Lower leg skin (tissue), 4 donors: ENCODE measurements around the gene RGS9. TPM values are rescaled to one million over a fixed set of nuclear protein-coding genes. Genes with fewer than 3 reads are reported as not detected.

Experiments
- DNase-seq, 2 donors: peaks; one replicate each; pipeline ENCODE4 v3.0.0-alpha.2; 2019; ENCODE audit warnings: low spot score in 2 of 2
- H3K4me3 ChIP-seq: fragments of 200-600 bp; sonication (generic); 2 replicates; pipeline ENCODE4 v1.5.1; 2017; ENCODE audit warnings: mild to moderate bottlenecking, low read depth; ENCODE audit not compliant: poor library complexity, severe bottlenecking
- POLR2A ChIP-seq, 2 donors: fragments of 450-650 bp; IDR thresholded peaks; one replicate each; pipeline ENCODE4 v1.6.1; 2016 to 2017; ENCODE audit warnings: antibody characterized with exemption in 2 of 2, mild to moderate bottlenecking in 1 of 2, moderate library complexity in 1 of 2
- WGBS, 2 donors: methylation state at CpG; one replicate each; pipeline ENCODE4 v1.1.5; 2018; 5-methylcytosine and 5-hydroxymethylcytosine counted together
- intact Hi-C: fragments of 100-400 bp; cut with DNase I; formaldehyde crosslinking; loops from one replicate; pipeline ENCODE4 v1.15.0; 2023; ENCODE audit warnings: low total_unique reads
- total RNA-seq, 4 donors: library from RNA; depleted of rRNA; stranded (reverse); fragments of >200 nt; gene quantifications; one replicate each; pipeline ENCODE4 v1.1.0, GENCODE V29; 2016
- TF ChIP-seq, protein P1 (sequence below), 3 donors: fragments of 450-650 bp; IDR thresholded peaks; one replicate each; pipeline ENCODE4 v1.5.1; 2016; ENCODE audit warnings: antibody characterized with exemption in 3 of 3, mild to moderate bottlenecking in 3 of 3, moderate library complexity in 2 of 3

The RGS9 gene
- total RNA-seq, 4 donors from 2014 or later = 1.4 to 8.9 (median 4.6) TPM

DNA sequence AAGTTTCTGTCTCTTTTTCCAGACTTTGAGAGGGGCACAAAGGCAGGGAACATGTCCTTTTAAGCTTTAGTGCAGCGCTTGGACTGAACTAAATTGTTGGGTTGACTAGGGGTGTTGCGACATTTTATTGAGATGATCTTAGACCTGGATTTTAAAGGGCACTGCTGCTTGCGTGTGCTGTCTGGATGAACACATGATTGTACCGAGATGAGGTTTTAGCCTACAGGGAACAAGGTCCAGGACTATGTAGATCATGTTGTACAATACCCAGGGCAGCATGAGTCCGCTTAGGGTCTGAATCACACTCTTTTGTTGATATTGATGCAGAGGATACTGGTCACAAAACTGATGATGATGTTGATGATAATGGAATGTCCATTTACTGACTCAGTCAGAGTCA is 5.2 kb upstream of the RGS9 start:
- intact Hi-C loops = no loop called here

DNA sequence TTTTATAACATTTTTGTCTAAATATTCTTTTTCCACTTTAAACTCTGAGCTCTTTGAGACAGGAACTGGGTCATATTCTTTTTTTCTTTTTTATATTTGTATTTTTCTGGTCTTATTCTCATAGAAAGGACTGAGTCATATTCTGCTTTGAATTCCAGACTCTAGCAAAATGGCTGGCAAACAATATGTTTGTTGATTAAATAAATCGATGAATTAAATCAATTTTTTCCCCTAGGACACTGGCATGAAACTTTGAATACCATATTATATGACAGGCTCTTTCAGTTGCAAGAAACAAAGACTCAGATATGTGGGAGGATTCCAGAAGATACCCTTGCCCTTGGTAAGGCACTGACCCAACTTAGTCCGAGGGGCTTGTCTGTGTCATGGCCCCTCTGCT is 3.1 kb upstream of the RGS9 start:
- TF ChIP-seq POLR2A (IDR thresholded peaks at IDR 0.05) = no peak
- TF ChIP-seq, protein P1, sequence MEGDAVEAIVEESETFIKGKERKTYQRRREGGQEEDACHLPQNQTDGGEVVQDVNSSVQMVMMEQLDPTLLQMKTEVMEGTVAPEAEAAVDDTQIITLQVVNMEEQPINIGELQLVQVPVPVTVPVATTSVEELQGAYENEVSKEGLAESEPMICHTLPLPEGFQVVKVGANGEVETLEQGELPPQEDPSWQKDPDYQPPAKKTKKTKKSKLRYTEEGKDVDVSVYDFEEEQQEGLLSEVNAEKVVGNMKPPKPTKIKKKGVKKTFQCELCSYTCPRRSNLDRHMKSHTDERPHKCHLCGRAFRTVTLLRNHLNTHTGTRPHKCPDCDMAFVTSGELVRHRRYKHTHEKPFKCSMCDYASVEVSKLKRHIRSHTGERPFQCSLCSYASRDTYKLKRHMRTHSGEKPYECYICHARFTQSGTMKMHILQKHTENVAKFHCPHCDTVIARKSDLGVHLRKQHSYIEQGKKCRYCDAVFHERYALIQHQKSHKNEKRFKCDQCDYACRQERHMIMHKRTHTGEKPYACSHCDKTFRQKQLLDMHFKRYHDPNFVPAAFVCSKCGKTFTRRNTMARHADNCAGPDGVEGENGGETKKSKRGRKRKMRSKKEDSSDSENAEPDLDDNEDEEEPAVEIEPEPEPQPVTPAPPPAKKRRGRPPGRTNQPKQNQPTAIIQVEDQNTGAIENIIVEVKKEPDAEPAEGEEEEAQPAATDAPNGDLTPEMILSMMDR (IDR thresholded peaks at IDR 0.05) = no peak
- H3K4me3 ChIP-seq = no peak overlapping the region
- intact Hi-C loops = no loop called here
- no peak for DNase-seq
- 84 to 91% methylated on average over 2 of the region's 2 CpGs for WGBS, 2 donors

More for the DNA sequence above, 5.2 kb upstream of the RGS9 start:
- 91 to 94% methylated on average over 5 of the region's 5 CpGs for WGBS, 2 donors
- DNase-seq = no peak
- TF ChIP-seq POLR2A (IDR thresholded peaks at IDR 0.05) = no peak
- TF ChIP-seq, protein P1 (IDR thresholded peaks at IDR 0.05) = no peak
- H3K4me3 ChIP-seq = no peak overlapping the region

DNA sequence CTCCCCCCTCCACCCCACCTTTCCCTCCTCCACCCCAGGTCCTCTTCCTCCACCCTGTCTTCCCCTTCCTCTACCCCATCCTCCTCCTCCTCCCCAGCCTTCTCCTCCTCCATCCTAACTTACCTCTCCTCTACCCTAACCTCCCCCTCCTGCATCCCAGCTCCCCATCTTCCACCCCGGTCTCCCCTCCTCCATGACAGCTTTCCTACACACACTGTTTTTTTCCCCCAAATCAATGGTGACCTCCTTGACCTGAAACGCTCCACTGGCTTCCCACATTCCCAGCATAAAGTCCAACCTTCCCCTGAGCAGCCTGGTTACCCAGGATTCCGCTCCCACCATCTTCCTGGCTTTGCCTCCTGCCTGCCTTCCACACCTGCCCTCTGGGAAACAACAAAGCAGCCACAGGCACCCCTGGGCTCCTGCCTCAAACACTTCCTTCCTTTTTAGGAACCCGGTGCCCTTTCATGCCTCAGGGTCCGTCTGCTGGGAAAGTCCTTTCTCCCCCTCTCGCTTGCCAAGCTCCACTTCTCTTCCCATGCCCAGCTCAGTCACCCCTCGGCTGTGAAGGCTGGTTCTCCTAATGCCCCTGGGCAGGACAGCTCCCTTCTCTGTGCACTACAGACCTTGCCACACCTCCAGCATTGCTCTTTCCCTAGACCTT is 2.1 kb downstream of the RGS9 start:
- DNase-seq = no peak
- TF ChIP-seq POLR2A (IDR thresholded peaks at IDR 0.05) = no peak
- TF ChIP-seq, protein P1 (IDR thresholded peaks at IDR 0.05) = no peak
- no peak overlapping the region for H3K4me3 ChIP-seq
- intact Hi-C loops = no loop called here
- 59 to 60% methylated on average over 7 of the region's 7 CpGs for WGBS, 2 donors

DNA sequence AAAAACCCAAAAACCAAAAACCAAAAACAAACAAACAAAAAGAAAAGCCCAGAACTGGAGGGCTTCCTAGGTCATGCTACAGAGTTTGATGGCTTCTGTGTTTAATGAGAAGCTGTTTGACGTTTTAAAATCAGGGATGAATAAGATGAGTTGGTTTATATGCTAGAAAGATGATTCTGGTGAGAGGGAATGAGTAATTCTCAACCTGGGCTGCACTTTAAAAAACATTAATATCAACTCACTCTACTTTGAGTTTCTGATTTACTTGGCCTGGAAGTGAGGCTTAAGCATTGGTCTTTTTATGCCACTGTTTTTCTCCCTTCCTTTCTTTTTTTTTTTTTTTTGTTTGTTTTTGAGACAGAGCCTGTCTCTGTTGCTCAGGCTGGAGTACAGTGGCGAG is 5.1 kb downstream of the RGS9 start:
- intact Hi-C loops = no loop called here
- no peak for DNase-seq
- TF ChIP-seq, protein P1 (IDR thresholded peaks at IDR 0.05) = no peak
- no peak for TF ChIP-seq POLR2A (IDR thresholded peaks at IDR 0.05)
- no peak overlapping the region for H3K4me3 ChIP-seq
- WGBS, 2 donors = 88 to 91% methylated on average over 2 of the region's 2 CpGs

DNA sequence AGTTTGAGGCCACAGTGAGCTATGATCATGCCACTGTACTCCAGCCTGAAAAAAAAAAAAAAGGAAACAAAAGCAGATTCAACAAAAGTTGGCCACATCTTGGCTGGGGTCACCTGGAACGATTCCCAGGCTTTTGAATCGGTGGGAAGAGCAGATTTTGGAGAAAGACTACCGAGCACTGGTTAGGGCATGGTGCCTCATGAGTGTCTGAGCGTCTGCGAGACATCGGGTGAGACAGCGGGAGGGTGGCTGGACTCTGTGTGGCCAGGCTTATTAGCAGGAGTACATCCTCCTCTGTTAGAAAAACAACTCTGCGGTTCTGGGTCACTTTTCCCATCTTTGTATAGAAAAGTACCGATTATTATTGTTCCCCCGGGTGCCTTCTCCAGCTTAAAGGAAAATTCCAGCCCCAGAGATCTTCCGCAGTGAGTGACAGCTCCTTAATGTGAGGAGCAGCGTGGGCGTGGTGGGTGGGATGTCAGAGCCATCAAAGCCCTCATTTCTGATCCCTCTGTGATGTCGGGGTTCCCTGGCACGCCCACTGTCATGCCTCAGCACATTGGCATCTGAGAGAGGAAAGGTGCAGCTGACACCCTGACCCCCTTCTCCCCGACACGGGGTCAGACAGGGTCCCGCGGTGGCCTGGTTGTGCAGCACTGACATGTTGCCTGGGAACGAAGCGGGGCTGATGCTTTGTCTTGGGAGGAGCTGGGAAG is 6.9 kb downstream of the RGS9 start:
- no peak overlapping the region for H3K4me3 ChIP-seq
- intact Hi-C loops = no loop called here
- WGBS, 2 donors = 42 to 54% methylated on average over 21 of the region's 21 CpGs
- TF ChIP-seq, protein P1 (IDR thresholded peaks at IDR 0.05) = no peak
- no peak for TF ChIP-seq POLR2A (IDR thresholded peaks at IDR 0.05)
- DNase-seq = no peak
